GM23338 (cell line): ENCODE results near the gene GRM2.

Experiments used
- CTCF ChIP-seq, 2 experiments: fragments of 200-600 bp in 1 of 2; sonication (generic) in 1 of 2; conservative IDR thresholded peaks; 2 replicates each; pipeline versions ENCODE4 v1.5.1 to v1.6.1; 2016 to 2017; ENCODE audit warnings: antibody characterized with exemption in 2 of 2, low read depth in 2 of 2, mild to moderate bottlenecking in 2 of 2, moderate library complexity in 1 of 2
- EZH2 ChIP-seq: fragments of 200-600 bp; sonication (generic); IDR thresholded peaks from one replicate; pipeline ENCODE4 v1.8.0; 2017; ENCODE audit warnings: antibody characterized with exemption, mild to moderate bottlenecking, low read depth; ENCODE audit not compliant: unreplicated experiment

GRCh38 chr3:51710631-51711351 is 3.9 kb downstream of the GRM2 start:
- peak in 1 of 2 experiments; percentile 76; a peak in 2 of 4 replicates for TF ChIP-seq CTCF (conservative IDR thresholded peaks at IDR 0.05; ENCODE audit: low read depth in 2 of 2)
- no peak for TF ChIP-seq EZH2
